Hepatocyte (in vitro differentiated cells): ENCODE data around the gene DEFB125.

Source experiments
- EZH2 ChIP-seq: fragments of 200-600 bp; sonication (generic); IDR thresholded peaks from 2 replicates; pipeline ENCODE4 v1.6.1; 2016; ENCODE audit warnings: antibody characterized with exemption, mild to moderate bottlenecking, borderline replicate concordance
- EZH2phosphoT487 ChIP-seq: fragments of 200-600 bp; sonication (generic); IDR thresholded peaks from one replicate; pipeline ENCODE4 v1.6.1; 2018; ENCODE audit warnings: antibody characterized with exemption, mild to moderate bottlenecking, low read depth, moderate library complexity; ENCODE audit not compliant: unreplicated experiment, severe bottlenecking
- TF ChIP-seq, protein P1 (sequence below): fragments of 200-600 bp; sonication (generic); IDR thresholded peaks from 2 replicates; pipeline ENCODE4 v1.5.1; 2016; ENCODE audit warnings: antibody characterized with exemption, mild to moderate bottlenecking; ENCODE audit not compliant: poor library complexity

GRCh38 chr20:101975-102374, 14.5 kb downstream of the DEFB125 start:
- TF ChIP-seq EZH2phosphoT487 (no peak), EZH2 (no peak)
- TF ChIP-seq, protein P1, sequence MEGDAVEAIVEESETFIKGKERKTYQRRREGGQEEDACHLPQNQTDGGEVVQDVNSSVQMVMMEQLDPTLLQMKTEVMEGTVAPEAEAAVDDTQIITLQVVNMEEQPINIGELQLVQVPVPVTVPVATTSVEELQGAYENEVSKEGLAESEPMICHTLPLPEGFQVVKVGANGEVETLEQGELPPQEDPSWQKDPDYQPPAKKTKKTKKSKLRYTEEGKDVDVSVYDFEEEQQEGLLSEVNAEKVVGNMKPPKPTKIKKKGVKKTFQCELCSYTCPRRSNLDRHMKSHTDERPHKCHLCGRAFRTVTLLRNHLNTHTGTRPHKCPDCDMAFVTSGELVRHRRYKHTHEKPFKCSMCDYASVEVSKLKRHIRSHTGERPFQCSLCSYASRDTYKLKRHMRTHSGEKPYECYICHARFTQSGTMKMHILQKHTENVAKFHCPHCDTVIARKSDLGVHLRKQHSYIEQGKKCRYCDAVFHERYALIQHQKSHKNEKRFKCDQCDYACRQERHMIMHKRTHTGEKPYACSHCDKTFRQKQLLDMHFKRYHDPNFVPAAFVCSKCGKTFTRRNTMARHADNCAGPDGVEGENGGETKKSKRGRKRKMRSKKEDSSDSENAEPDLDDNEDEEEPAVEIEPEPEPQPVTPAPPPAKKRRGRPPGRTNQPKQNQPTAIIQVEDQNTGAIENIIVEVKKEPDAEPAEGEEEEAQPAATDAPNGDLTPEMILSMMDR: no peak
